ENCODE measurements around the gene MMP20. TPM values are rescaled to one million over a fixed set of nuclear protein-coding genes. Genes with fewer than 3 reads are reported as not detected.
"Not testable (repeated sequence)": the region's sequence is repeated elsewhere in the genome, so short reads cannot be mapped to it uniquely, and the experiment has no call there.

Gene MMP20
- total RNA-seq, 1 donor from 2014 or later: not detected

DNA sequence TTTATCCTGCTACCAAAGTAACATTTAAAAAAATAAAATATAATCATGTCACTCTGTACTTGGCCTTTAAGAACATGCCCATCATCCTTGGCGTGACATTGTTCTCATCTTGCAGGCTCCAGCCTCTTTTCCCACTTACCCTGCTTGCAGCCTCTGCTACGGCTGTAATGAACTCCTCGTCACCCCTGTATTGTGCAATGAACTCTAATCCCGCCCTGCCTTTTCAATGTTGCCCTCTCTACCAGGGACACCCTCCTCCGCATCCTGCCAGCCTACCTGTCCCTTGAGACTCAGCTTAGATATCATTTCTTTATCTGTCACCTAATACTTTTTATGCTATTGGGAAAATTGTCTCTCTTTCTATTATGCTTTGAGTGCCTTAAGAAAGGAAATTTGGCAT is 12.6 kb upstream of the MMP20 start:
- Mint-ChIP-seq H3K36me3 (ENCODE audit: low read depth, unreplicated experiment) (no peaks in the 10 kb centered on the region), H3K27ac (ENCODE audit: unreplicated experiment) (no peak overlapping the region), H3K4me3 (ENCODE audit: unreplicated experiment) (no peak overlapping the region), H3K27me3 (ENCODE audit: unreplicated experiment) (peaks cover 1% of the 10 kb centered on the region), H3K4me1 (ENCODE audit: unreplicated experiment) (peaks cover 16% of the 10 kb centered on the region), H3K9me3 (ENCODE audit: unreplicated experiment) (no peaks in the 10 kb centered on the region)
- no peak for DNase-seq (ENCODE audit: low spot score)
- TF ChIP-seq, protein P1, sequence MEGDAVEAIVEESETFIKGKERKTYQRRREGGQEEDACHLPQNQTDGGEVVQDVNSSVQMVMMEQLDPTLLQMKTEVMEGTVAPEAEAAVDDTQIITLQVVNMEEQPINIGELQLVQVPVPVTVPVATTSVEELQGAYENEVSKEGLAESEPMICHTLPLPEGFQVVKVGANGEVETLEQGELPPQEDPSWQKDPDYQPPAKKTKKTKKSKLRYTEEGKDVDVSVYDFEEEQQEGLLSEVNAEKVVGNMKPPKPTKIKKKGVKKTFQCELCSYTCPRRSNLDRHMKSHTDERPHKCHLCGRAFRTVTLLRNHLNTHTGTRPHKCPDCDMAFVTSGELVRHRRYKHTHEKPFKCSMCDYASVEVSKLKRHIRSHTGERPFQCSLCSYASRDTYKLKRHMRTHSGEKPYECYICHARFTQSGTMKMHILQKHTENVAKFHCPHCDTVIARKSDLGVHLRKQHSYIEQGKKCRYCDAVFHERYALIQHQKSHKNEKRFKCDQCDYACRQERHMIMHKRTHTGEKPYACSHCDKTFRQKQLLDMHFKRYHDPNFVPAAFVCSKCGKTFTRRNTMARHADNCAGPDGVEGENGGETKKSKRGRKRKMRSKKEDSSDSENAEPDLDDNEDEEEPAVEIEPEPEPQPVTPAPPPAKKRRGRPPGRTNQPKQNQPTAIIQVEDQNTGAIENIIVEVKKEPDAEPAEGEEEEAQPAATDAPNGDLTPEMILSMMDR (IDR thresholded peaks at IDR 0.05; ENCODE audit: unreplicated experiment): no peak

DNA sequence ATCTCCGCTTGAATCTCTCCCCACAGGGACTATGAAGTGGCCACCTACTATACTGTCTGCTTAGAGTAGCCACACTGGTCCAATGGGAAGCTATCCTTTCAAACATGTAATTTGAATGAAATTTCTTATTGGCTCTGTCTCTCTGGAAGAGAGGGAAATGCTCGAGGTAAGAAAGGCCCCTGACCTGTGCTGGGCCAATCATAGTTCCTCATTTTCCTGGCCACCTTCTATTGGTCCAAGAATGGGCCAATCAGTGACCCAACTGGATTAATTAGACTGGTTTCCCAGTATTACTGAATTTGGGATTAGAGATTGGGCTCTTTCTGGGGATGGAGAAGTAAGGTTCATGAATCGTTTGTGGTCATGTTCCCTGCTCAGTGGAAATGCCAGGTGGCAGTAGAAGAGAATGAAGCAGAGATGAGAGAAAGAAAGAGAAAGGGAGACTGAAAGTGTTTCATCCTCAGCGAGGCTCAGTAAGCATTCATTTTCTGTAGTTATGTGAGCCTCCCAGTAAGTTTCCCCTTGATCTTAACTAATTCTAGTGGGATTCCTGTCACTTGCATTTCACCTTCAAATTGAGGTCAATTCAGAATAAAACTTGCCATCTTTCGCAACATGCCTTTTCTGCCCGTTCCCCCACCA is 8.4 kb upstream of the MMP20 start:
- DNase-seq (ENCODE audit: low spot score): no peak
- Mint-ChIP-seq H3K4me1 (ENCODE audit: unreplicated experiment) (peaks cover 2% of the 10 kb centered on the region), H3K27me3 (ENCODE audit: unreplicated experiment) (no peaks in the 10 kb centered on the region), H3K4me3 (ENCODE audit: unreplicated experiment) (no peak overlapping the region), H3K9me3 (ENCODE audit: unreplicated experiment) (no peaks in the 10 kb centered on the region), H3K36me3 (ENCODE audit: low read depth, unreplicated experiment) (no peaks in the 10 kb centered on the region), H3K27ac (ENCODE audit: unreplicated experiment) (no peak overlapping the region)
- TF ChIP-seq, protein P1 (IDR thresholded peaks at IDR 0.05; ENCODE audit: unreplicated experiment): no peak

DNA sequence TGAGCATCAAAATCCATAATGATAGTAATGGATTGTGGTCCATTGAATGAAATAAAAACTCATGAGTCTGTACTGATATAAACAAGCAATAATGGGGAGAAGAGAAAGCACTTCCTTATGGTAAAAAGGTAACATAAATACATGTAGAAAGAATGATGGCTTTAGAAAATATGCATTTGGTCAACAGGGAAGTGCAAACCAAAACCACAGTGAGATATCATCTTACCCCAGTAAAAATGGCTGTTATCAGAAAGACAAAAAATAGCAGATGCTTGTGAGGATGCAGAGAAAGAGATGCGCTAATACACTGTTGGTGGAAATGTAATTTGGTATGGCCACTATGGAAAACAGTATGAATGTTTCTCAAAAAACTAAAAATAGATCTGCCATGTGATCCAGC is 6.9 kb upstream of the MMP20 start:
- TF ChIP-seq, protein P1 (IDR thresholded peaks at IDR 0.05; ENCODE audit: unreplicated experiment): no peak
- no peaks in the 10 kb centered on the region for H3K27me3 Mint-ChIP-seq (ENCODE audit: unreplicated experiment)
- no peak overlapping the region for H3K4me3 Mint-ChIP-seq (ENCODE audit: unreplicated experiment)
- H3K27ac Mint-ChIP-seq (ENCODE audit: unreplicated experiment): no peak overlapping the region
- H3K9me3 Mint-ChIP-seq (ENCODE audit: unreplicated experiment): no peaks in the 10 kb centered on the region
- no peak for DNase-seq (ENCODE audit: low spot score)
- H3K36me3 Mint-ChIP-seq (ENCODE audit: low read depth, unreplicated experiment): no peaks in the 10 kb centered on the region
- H3K4me1 Mint-ChIP-seq (ENCODE audit: unreplicated experiment): no peaks in the 10 kb centered on the region

DNA sequence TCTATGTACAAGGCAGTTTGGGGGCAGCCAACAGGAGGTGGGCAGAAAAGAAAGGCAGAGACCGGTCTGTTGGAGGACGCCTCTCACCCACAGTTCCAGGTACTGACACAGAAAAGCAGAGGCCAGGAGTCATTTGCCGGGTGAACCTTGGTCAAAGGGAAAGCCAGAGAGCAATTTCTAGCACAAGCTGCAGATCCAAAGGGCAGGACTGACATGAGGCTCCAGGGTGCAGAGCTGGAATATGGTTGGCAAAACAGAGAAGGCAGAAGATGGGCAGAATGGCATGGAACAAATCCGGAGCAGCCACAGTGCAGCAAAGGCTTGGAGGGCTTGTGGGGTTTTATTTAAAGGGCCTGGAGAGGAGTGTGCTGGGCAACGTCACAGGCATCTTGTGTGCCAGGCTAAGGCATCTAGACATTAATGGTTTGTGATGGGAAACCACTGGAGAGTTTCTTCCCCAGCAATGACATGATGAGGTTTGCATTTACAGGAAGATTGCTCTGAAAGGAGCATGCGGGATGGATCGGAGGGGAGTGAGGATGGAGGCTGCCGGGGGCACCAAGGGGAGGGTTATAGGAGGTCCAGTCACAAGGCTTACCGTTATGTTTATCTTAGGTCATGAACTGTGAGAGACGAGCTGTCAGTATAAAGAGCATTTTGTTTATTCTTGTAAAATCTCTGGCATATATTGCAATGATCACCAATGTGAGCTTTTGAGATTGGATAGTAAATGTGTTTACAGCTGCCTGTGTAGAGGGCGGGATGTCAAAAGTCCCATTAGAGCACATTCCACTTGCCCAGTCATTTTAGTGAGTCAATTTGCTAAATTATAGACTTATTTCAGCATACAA is 5.7 kb upstream of the MMP20 start:
- no peaks in the 10 kb centered on the region for H3K4me1 Mint-ChIP-seq (ENCODE audit: unreplicated experiment)
- TF ChIP-seq, protein P1 (IDR thresholded peaks at IDR 0.05; ENCODE audit: unreplicated experiment): no peak
- DNase-seq (ENCODE audit: low spot score): no peak
- H3K27ac Mint-ChIP-seq (ENCODE audit: unreplicated experiment): no peak overlapping the region
- no peak overlapping the region for H3K4me3 Mint-ChIP-seq (ENCODE audit: unreplicated experiment)
- H3K9me3 Mint-ChIP-seq (ENCODE audit: unreplicated experiment): no peaks in the 10 kb centered on the region
- H3K36me3 Mint-ChIP-seq (ENCODE audit: low read depth, unreplicated experiment): no peaks in the 10 kb centered on the region
- no peaks in the 10 kb centered on the region for H3K27me3 Mint-ChIP-seq (ENCODE audit: unreplicated experiment)

- H3K4me3 Mint-ChIP-seq (ENCODE audit: unreplicated experiment); H3K4me1 Mint-ChIP-seq (ENCODE audit: unreplicated experiment); H3K27ac Mint-ChIP-seq (ENCODE audit: unreplicated experiment); H3K36me3 Mint-ChIP-seq (ENCODE audit: low read depth, unreplicated experiment); H3K27me3 Mint-ChIP-seq (ENCODE audit: unreplicated experiment); H3K9me3 Mint-ChIP-seq (ENCODE audit: unreplicated experiment); DNase-seq (ENCODE audit: low spot score): not testable (repeated sequence)
Observed at GRCh38 chr11:102629908-102630307, 4.8 kb upstream of the MMP20 start.

Data from endothelial cell (in vitro differentiated cells).